GM12878 (cell line): ENCODE results near the gene CHRDL2. TPM values are rescaled to one million over a fixed set of nuclear protein-coding genes. Genes with fewer than 3 reads are reported as not detected.

Experiments used
- ATAC-seq: fragments of 200-7000 bp; cut with Tn5 transposase; 3 replicates; pipeline ENCODE4 v1.9.1; 2020; ENCODE audit warnings: mild to moderate bottlenecking, moderate library complexity
- BruUV-seq: library from RNA; stranded (reverse); fragments of 400-500 nt; replicated peaks from 2 replicates; lab custom pipeline; 2021; lab: Mats Ljungman, UMichigan
- CTCF ChIA-PET: fragments of 300-600 bp; sonication (Branson Sonifier 250); formaldehyde crosslinking; extraction: SDS; loops from one replicate; lab custom pipeline; 2021; ENCODE audit warnings: inconsistent platforms; lab: Yijun Ruan, JAX
- POLR2A ChIA-PET: fragments of 350-600 bp; formaldehyde crosslinking; extraction: SDS; loops from one replicate; lab custom pipeline; 2021; ENCODE audit warnings: inconsistent platforms; lab: Charles Lee
- RAD21 ChIA-PET: fragments of 300-600 bp; sonication (Branson Sonifier 250); formaldehyde crosslinking; loops from one replicate; lab custom pipeline; 2023; ENCODE audit warnings: antibody characterized with exemption; ENCODE audit not compliant: unreplicated experiment; lab: Charles Lee
- SMC1A ChIA-PET: fragments of 300-600 bp; sonication (Branson Sonifier 250); formaldehyde crosslinking; loops from one replicate; lab custom pipeline; 2023; ENCODE audit not compliant: unreplicated experiment, uncharacterized antibody; lab: Charles Lee
- DNase-seq: peaks from one replicate; pipeline ENCODE4 v3.0.0-alpha.2; 2011; ENCODE audit warnings: low read depth, low spot score
- FAIRE-seq: peaks from 3 replicates; lab custom pipeline; 2011; peaks lifted over from hg19 to GRCh38; lab: Jason Lieb, UNC
- H2AFZ ChIP-seq: 2 replicates; pipeline ENCODE4 v1.6.0; 2011; ENCODE audit warnings: low read depth, low read length, control low read depth; ENCODE audit not compliant: control insufficient read depth
- H3K27ac ChIP-seq: 2 replicates; pipeline ENCODE4 v1.5.1; 2011; ENCODE audit warnings: control low read depth; ENCODE audit not compliant: control insufficient read depth, insufficient read depth
- H3K27me3 ChIP-seq, 2 experiments: replicated peaks in 1 of 2; 2 replicates each; pipeline versions ENCODE4 v1.6.0 to v1.6.1; 2011; ENCODE audit warnings: low read length in 1 of 2; ENCODE audit not compliant: control insufficient read depth in 2 of 2, insufficient read depth in 2 of 2
- H3K36me3 ChIP-seq, 2 experiments: 2 replicates each; pipeline ENCODE4 v1.5.1; 2011; ENCODE audit warnings: low read length in 1 of 2; ENCODE audit not compliant: control insufficient read depth in 2 of 2, insufficient read depth in 2 of 2
- H3K4me1 ChIP-seq: 2 replicates; pipeline ENCODE4 v1.6.1; 2011; ENCODE audit warnings: mild to moderate bottlenecking, low read length, moderate library complexity, mixed read lengths; ENCODE audit not compliant: control insufficient read depth, insufficient read depth
- H3K4me2 ChIP-seq: 2 replicates; pipeline ENCODE4 v1.6.0; 2011; ENCODE audit warnings: control low read depth; ENCODE audit not compliant: control insufficient read depth, insufficient read depth
- H3K4me3 ChIP-seq: fragments of 200-600 bp; sonication (generic); 2 replicates; pipeline ENCODE4 v1.5.1; 2016
- H3K79me2 ChIP-seq: 2 replicates; pipeline ENCODE4 v1.6.0; 2011; ENCODE audit warnings: low read length; ENCODE audit not compliant: control insufficient read depth, insufficient read depth
- H3K9ac ChIP-seq: 2 replicates; pipeline ENCODE4 v1.8.0; 2011; ENCODE audit warnings: low read length, control low read depth, mixed read lengths; ENCODE audit not compliant: control insufficient read depth, insufficient read depth
- H3K9me3 ChIP-seq: replicated peaks from 3 replicates; pipeline ENCODE4 v1.5.1; 2011; ENCODE audit warnings: mild to moderate bottlenecking, low read length; ENCODE audit not compliant: control insufficient read depth, insufficient read depth
- H4K20me1 ChIP-seq: 2 replicates; pipeline ENCODE4 v1.6.0; 2011; ENCODE audit not compliant: control insufficient read depth, insufficient read depth
- BCL3 ChIP-seq: IDR thresholded peaks from 2 replicates; pipeline ENCODE4 v1.6.1; 2011; ENCODE audit warnings: borderline replicate concordance, low read depth, mild to moderate bottlenecking, moderate library complexity, low read length; ENCODE audit not compliant: insufficient read depth, poor library complexity, severe bottlenecking
- CHD1 ChIP-seq: IDR thresholded peaks from 2 replicates; pipeline ENCODE4 v1.6.1; 2012; ENCODE audit warnings: low read depth, low read length, improper control_type of control experiment
- EGR1 ChIP-seq, 2 experiments: IDR thresholded peaks; 1 replicate in 1 of 2; 2 replicates in 1 of 2; pipeline ENCODE4 v1.6.1; 2011 to 2012; ENCODE audit warnings: low read depth in 2 of 2, low read length in 2 of 2, borderline replicate concordance in 1 of 2, mild to moderate bottlenecking in 1 of 2, moderate library complexity in 1 of 2
- FOXK2 ChIP-seq: fragments of 450-650 bp; IDR thresholded peaks from 2 replicates; pipeline ENCODE4 v1.6.1; 2017; ENCODE audit warnings: mild to moderate bottlenecking, moderate library complexity
- LARP7 ChIP-seq: fragments of 450-650 bp; IDR thresholded peaks from 2 replicates; pipeline ENCODE4 v1.6.1; 2017; ENCODE audit warnings: mild to moderate bottlenecking
- MTA3 ChIP-seq: IDR thresholded peaks from 2 replicates; pipeline ENCODE4 v1.6.1; 2012; ENCODE audit warnings: low read length, inconsistent platforms, borderline replicate concordance
- NBN ChIP-seq: fragments of 450-650 bp; IDR thresholded peaks from 2 replicates; pipeline ENCODE4 v1.6.1; 2016
- NFXL1 ChIP-seq: fragments of 450-650 bp; IDR thresholded peaks from 2 replicates; pipeline ENCODE4 v1.6.1; 2017; ENCODE audit warnings: antibody characterized with exemption, mild to moderate bottlenecking, borderline replicate concordance
- PAX8 ChIP-seq: fragments of 450-650 bp; IDR thresholded peaks from 2 replicates; pipeline ENCODE4 v1.6.1; 2017; ENCODE audit warnings: mild to moderate bottlenecking, moderate library complexity
- RBBP5 ChIP-seq: fragments of 200-600 bp; sonication (generic); conservative IDR thresholded peaks from 2 replicates; pipeline ENCODE4 v1.6.1; 2016
- SMC3 ChIP-seq: IDR thresholded peaks from 2 replicates; pipeline ENCODE4 v1.6.1; 2011; ENCODE audit warnings: low read length, improper control_type of control experiment, borderline replicate concordance
- TBL1XR1 ChIP-seq: IDR thresholded peaks from 2 replicates; pipeline ENCODE4 v1.6.1; 2012; ENCODE audit warnings: low read depth, low read length, improper control_type of control experiment
- ZNF274 ChIP-seq: IDR thresholded peaks from one replicate; pipeline ENCODE4 v1.8.0; 2011; ENCODE audit not compliant: insufficient read length, insufficient read depth
- WGBS: methylation state at CpG from one replicate; pipeline ENCODE4 v1.1.6; 2016; ENCODE audit warnings: low lambda C conversion rate; ENCODE audit not compliant: insufficient replicate concordance, insufficient coverage; ENCODE audit errors: missing lambda C conversion rate; 5-methylcytosine and 5-hydroxymethylcytosine counted together
- in situ Hi-C: fragments of 300-500 bp; cut with MboI; formaldehyde crosslinking; loops from 9 replicates; pipeline ENCODE4 v1.14.3; 2018; ENCODE audit warnings: mixed read lengths
- intact Hi-C: fragments of 100-400 bp; cut with micrococcal nuclease; formaldehyde crosslinking; loops from one replicate; pipeline ENCODE4 v1.14.2; 2022; ENCODE audit not compliant: unreplicated experiment
- polyA plus RNA-seq, 11 experiments: library from polyadenylated mRNA; depleted of rRNA in 4 of 11; unstranded in 6 of 11; stranded (reverse) in 5 of 11; fragments of >200 nt; fragmentation: Nextera tagmentation in 4 of 11; fragmentation: Illumina TruSeq in 1 of 11; extraction: Ambion mirVana in 4 of 11; extraction: Trizol in 1 of 11; gene quantifications; 1 replicate in 1 of 11; 2 replicates in 10 of 11; pipeline versions ENCODE4 v1.2.1 to v1.2.3, GENCODE V29; 2011 to 2016; ENCODE audit warnings: inconsistent platforms in 2 of 11, missing spikeins in 2 of 11, low read depth in 1 of 11
- total RNA-seq, 4 experiments: library from RNA; depleted of rRNA in 3 of 4; stranded (reverse); fragments of >200 nt in 3 of 4; fragmentation: Illumina TruSeq in 1 of 4; extraction: Trizol in 1 of 4; gene quantifications; 2 replicates each; pipeline versions ENCODE4 v1.2.1 to v1.2.3, GENCODE V29; 2013 to 2021
- TF ChIP-seq, protein P1 (sequence below): fragments of 450-650 bp; IDR thresholded peaks from 2 replicates; pipeline ENCODE4 v1.6.1; 2018; ENCODE audit warnings: borderline replicate concordance, mild to moderate bottlenecking; ENCODE audit not compliant: partially characterized antibody
- TF ChIP-seq, protein P2 (sequence below): fragments of 450-650 bp; IDR thresholded peaks from 2 replicates; pipeline ENCODE4 v1.6.1; 2017; ENCODE audit warnings: low read depth, mild to moderate bottlenecking, moderate library complexity

The CHRDL2 gene
- total and polyA plus RNA-seq, 10 of the 15 experiments (the other 5 are each of a cell fraction or from before 2014, with no cell fraction given), result not detected

- no peak for ATAC-seq
- Histone ChIP-seq H3K79me2 (no peaks in the 10 kb centered on the region), H3K27ac (no peak overlapping the region), H3K9ac (no peak overlapping the region), H2AFZ (no peak overlapping the region), H3K9me3 (no peaks in the 10 kb centered on the region), H3K4me1 (no peaks in the 10 kb centered on the region), H3K36me3 (no peaks in the 10 kb centered on the region), H3K4me3 (no peak overlapping the region), H3K4me2 (no peak overlapping the region), H3K27me3 (peaks cover 0 to 2% of the 10 kb centered on the region in 2 experiments; a peak in 1 of 4 replicates), H4K20me1 (no peaks in the 10 kb centered on the region)
- 72% methylated on average over 18 of the region's 18 CpGs for WGBS
- ChIA-PET POLR2A (no interaction called here), CTCF (interaction anchor here (1.2 to 1.4 kb wide), 2 partner anchors 22 to 43 kb away, joined by 3 read pairs; no protein-coding TSS in a partner anchor), RAD21 (no interaction called here), SMC1A (interaction anchor here (1.8 kb wide), 1 partner anchor 9 kb away, joined by 4 read pairs; no protein-coding TSS in a partner anchor)
- BruUV-seq, result no TSS peak
- in situ Hi-C loops (no loop called here), intact Hi-C loops (no loop called here)
- FAIRE-seq, result no peak
- TF ChIP-seq FOXK2 (no peak), RBBP5 (no peak), NBN (no peak), NFXL1 (no peak), PAX8 (no peak), ZNF274 (no peak), EGR1 (IDR thresholded peaks at IDR 0.05; ENCODE audit: borderline replicate concordance in 1 of 2, low read depth in 2 of 2, low read length in 2 of 2) (no peak), CHD1 (no peak), LARP7 (no peak), BCL3 (no peak), TBL1XR1 (no peak), MTA3 (no peak), SMC3 (no peak)
- TF ChIP-seq, protein P1, sequence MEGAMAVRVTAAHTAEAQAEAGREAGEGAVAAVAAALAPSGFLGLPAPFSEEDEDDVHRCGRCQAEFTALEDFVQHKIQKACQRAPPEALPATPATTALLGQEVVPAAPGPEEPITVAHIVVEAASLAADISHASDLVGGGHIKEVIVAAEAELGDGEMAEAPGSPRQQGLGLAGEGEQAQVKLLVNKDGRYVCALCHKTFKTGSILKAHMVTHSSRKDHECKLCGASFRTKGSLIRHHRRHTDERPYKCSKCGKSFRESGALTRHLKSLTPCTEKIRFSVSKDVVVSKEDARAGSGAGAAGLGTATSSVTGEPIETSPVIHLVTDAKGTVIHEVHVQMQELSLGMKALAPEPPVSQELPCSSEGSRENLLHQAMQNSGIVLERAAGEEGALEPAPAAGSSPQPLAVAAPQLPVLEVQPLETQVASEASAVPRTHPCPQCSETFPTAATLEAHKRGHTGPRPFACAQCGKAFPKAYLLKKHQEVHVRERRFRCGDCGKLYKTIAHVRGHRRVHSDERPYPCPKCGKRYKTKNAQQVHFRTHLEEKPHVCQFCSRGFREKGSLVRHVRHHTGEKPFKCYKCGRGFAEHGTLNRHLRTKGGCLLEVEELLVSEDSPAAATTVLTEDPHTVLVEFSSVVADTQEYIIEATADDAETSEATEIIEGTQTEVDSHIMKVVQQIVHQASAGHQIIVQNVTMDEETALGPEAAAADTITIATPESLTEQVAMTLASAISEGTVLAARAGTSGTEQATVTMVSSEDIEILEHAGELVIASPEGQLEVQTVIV, result no peak
- TF ChIP-seq, protein P2, sequence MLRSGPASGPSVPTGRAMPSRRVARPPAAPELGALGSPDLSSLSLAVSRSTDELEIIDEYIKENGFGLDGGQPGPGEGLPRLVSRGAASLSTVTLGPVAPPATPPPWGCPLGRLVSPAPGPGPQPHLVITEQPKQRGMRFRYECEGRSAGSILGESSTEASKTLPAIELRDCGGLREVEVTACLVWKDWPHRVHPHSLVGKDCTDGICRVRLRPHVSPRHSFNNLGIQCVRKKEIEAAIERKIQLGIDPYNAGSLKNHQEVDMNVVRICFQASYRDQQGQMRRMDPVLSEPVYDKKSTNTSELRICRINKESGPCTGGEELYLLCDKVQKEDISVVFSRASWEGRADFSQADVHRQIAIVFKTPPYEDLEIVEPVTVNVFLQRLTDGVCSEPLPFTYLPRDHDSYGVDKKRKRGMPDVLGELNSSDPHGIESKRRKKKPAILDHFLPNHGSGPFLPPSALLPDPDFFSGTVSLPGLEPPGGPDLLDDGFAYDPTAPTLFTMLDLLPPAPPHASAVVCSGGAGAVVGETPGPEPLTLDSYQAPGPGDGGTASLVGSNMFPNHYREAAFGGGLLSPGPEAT, result no peak
- DNase-seq, result no peak
Measured at GRCh38 chr11:74680703-74681531, 50.3 kb downstream of the CHRDL2 start.
